Activated T-cell treated with anti-CD3 and anti-CD28 coated beads, Interleukin-2, amount 50 U/mL, for 4 hours (primary cell): ENCODE data around the gene DOK1. TPM values are rescaled to one million over a fixed set of nuclear protein-coding genes. Genes with fewer than 3 reads are reported as not detected.

Experiments
- ATAC-seq, 2 donors: fragments of 200-7000 bp; cut with Tn5 transposase; one replicate each; pipeline ENCODE4 v1.10.0; 2021
- DNase-seq: peaks from one replicate; pipeline ENCODE4 v3.0.0-alpha.2; 2020
- H3K27me3 Mint-ChIP-seq: one replicate; pipeline ENCODE4 v1.8.0; 2021; ENCODE audit warnings: low read depth, mixed read lengths
- H3K36me3 Mint-ChIP-seq: one replicate; pipeline ENCODE4 v1.8.0; 2022; ENCODE audit warnings: mixed read lengths; ENCODE audit not compliant: insufficient read depth
- H3K4me1 Mint-ChIP-seq: one replicate; pipeline ENCODE4 v1.8.0; 2021; ENCODE audit warnings: low read depth, mixed read lengths
- H3K4me3 Mint-ChIP-seq: one replicate; pipeline ENCODE4 v1.8.0; 2021; ENCODE audit warnings: mild to moderate bottlenecking, moderate library complexity, mixed read lengths
- H3K9me3 Mint-ChIP-seq: one replicate; pipeline ENCODE4 v1.8.0; 2021; ENCODE audit warnings: mixed read lengths
- total RNA-seq, 3 donors: library from RNA; stranded (reverse); gene quantifications; one replicate each; pipeline ENCODE4 v1.2.1, GENCODE V29; 2021

DOK1 gene
- total RNA-seq, 3 donors from 2014 or later: 24.1 to 27.9 (median 25.9) TPM

- H3K9me3 Mint-ChIP-seq: no peaks in the 10 kb centered on the region
- H3K36me3 Mint-ChIP-seq: peaks cover 29% of the 10 kb centered on the region
- ATAC-seq (no peak), DNase-seq (no peak)
- no peaks in the 10 kb centered on the region for H3K27me3 Mint-ChIP-seq
- H3K4me3 Mint-ChIP-seq: peak overlapping the region; percentile 99
- peaks cover 38% of the 10 kb centered on the region for H3K4me1 Mint-ChIP-seq
These were observed 22.9 kb upstream of the DOK1 start for GRCh38 chr2:74531666-74532065.

- no peaks in the 10 kb centered on the region for H3K27me3 Mint-ChIP-seq
- H3K4me3 Mint-ChIP-seq: peak overlapping the region; percentile 42
- H3K36me3 Mint-ChIP-seq: peaks cover 24% of the 10 kb centered on the region
- DNase-seq: no peak
- ATAC-seq: no peak
- no peaks in the 10 kb centered on the region for H3K9me3 Mint-ChIP-seq
- peaks cover 35% of the 10 kb centered on the region for H3K4me1 Mint-ChIP-seq
These were observed 22.3 kb upstream of the DOK1 start for GRCh38 chr2:74532222-74532621.

GRCh38 chr2:74533464-74533863 is 21.1 kb upstream of the DOK1 start:
- peaks cover 8% of the 10 kb centered on the region for H3K27me3 Mint-ChIP-seq
- no peaks in the 10 kb centered on the region for H3K9me3 Mint-ChIP-seq
- H3K4me3 Mint-ChIP-seq: no peak overlapping the region
- ATAC-seq (no peak), DNase-seq (no peak)
- H3K4me1 Mint-ChIP-seq: peaks cover 27% of the 10 kb centered on the region
- peaks cover 12% of the 10 kb centered on the region for H3K36me3 Mint-ChIP-seq

GRCh38 chr2:74534411-74534810 is 20.1 kb upstream of the DOK1 start:
- H3K4me3 Mint-ChIP-seq: no peak overlapping the region
- H3K4me1 Mint-ChIP-seq: peaks cover 18% of the 10 kb centered on the region
- ATAC-seq (no peak), DNase-seq (no peak)
- H3K27me3 Mint-ChIP-seq: peaks cover 17% of the 10 kb centered on the region
- H3K36me3 Mint-ChIP-seq: peaks cover 12% of the 10 kb centered on the region
- no peaks in the 10 kb centered on the region for H3K9me3 Mint-ChIP-seq

GRCh38 chr2:74535440-74535965 is 19.0 kb upstream of the DOK1 start:
- no peaks in the 10 kb centered on the region for H3K9me3 Mint-ChIP-seq
- no peak overlapping the region for H3K4me3 Mint-ChIP-seq
- H3K36me3 Mint-ChIP-seq: peaks cover 12% of the 10 kb centered on the region
- H3K27me3 Mint-ChIP-seq: peaks cover 23% of the 10 kb centered on the region
- peaks cover 18% of the 10 kb centered on the region for H3K4me1 Mint-ChIP-seq
- ATAC-seq (no peak), DNase-seq (no peak)

- Mint-ChIP-seq H3K27me3 (peaks cover 27% of the 10 kb centered on the region), H3K4me3 (no peak overlapping the region), H3K9me3 (no peaks in the 10 kb centered on the region), H3K36me3 (peaks cover 8% of the 10 kb centered on the region), H3K4me1 (peaks cover 9% of the 10 kb centered on the region)
- ATAC-seq: no peak
- DNase-seq: no peak
These were observed 18.2 kb upstream of the DOK1 start for GRCh38 chr2:74536166-74536950.

- Mint-ChIP-seq H3K9me3 (no peaks in the 10 kb centered on the region), H3K4me1 (peaks cover 2% of the 10 kb centered on the region), H3K4me3 (no peak overlapping the region), H3K27me3 (peaks cover 29% of the 10 kb centered on the region), H3K36me3 (peaks cover 7% of the 10 kb centered on the region)
- no peak for DNase-seq
- ATAC-seq: no peak
These were observed 17.4 kb upstream of the DOK1 start for GRCh38 chr2:74537140-74537539.

- Mint-ChIP-seq H3K9me3 (no peaks in the 10 kb centered on the region), H3K27me3 (peaks cover 37% of the 10 kb centered on the region), H3K4me3 (no peak overlapping the region), H3K4me1 (no peaks in the 10 kb centered on the region), H3K36me3 (no peaks in the 10 kb centered on the region)
- DNase-seq (no peak), ATAC-seq (no peak)
These were observed 15.6 kb upstream of the DOK1 start for GRCh38 chr2:74538881-74539339.

- ATAC-seq (no peak), DNase-seq (no peak)
- Mint-ChIP-seq H3K4me1 (no peaks in the 10 kb centered on the region), H3K9me3 (no peaks in the 10 kb centered on the region), H3K36me3 (no peaks in the 10 kb centered on the region), H3K27me3 (peaks cover 37% of the 10 kb centered on the region), H3K4me3 (no peak overlapping the region)
These were observed 14.2 kb upstream of the DOK1 start for GRCh38 chr2:74540291-74540690.

GRCh38 chr2:74542978-74543377 is 11.5 kb upstream of the DOK1 start:
- Mint-ChIP-seq H3K9me3 (no peaks in the 10 kb centered on the region), H3K4me3 (no peak overlapping the region), H3K4me1 (no peaks in the 10 kb centered on the region), H3K36me3 (no peaks in the 10 kb centered on the region), H3K27me3 (peaks cover 43% of the 10 kb centered on the region)
- ATAC-seq (no peak), DNase-seq (no peak)

- Mint-ChIP-seq H3K4me3 (no peak overlapping the region), H3K4me1 (peaks cover 5% of the 10 kb centered on the region), H3K9me3 (no peaks in the 10 kb centered on the region), H3K36me3 (no peaks in the 10 kb centered on the region), H3K27me3 (peaks cover 40% of the 10 kb centered on the region)
- no peak for ATAC-seq
- no peak for DNase-seq
These were observed 9.9 kb upstream of the DOK1 start for GRCh38 chr2:74544634-74545033.

- DNase-seq (no peak), ATAC-seq (no peak)
- Mint-ChIP-seq H3K4me1 (peaks cover 5% of the 10 kb centered on the region), H3K36me3 (no peaks in the 10 kb centered on the region), H3K27me3 (peaks cover 45% of the 10 kb centered on the region), H3K9me3 (no peaks in the 10 kb centered on the region), H3K4me3 (no peak overlapping the region)
These were observed 8.5 kb upstream of the DOK1 start for GRCh38 chr2:74546004-74546403.

- H3K36me3 Mint-ChIP-seq: no peaks in the 10 kb centered on the region
- no peaks in the 10 kb centered on the region for H3K9me3 Mint-ChIP-seq
- H3K4me3 Mint-ChIP-seq: peak overlapping the region; percentile 60
- H3K27me3 Mint-ChIP-seq: peaks cover 45% of the 10 kb centered on the region
- ATAC-seq (no peak), DNase-seq (no peak)
- peaks cover 5% of the 10 kb centered on the region for H3K4me1 Mint-ChIP-seq
These were observed 6.1 kb upstream of the DOK1 start for GRCh38 chr2:74548285-74548899.

GRCh38 chr2:74548900-74549826 is 5.4 kb upstream of the DOK1 start:
- H3K36me3 Mint-ChIP-seq: no peaks in the 10 kb centered on the region
- peaks cover 45% of the 10 kb centered on the region for H3K27me3 Mint-ChIP-seq
- no peak for DNase-seq
- H3K9me3 Mint-ChIP-seq: no peaks in the 10 kb centered on the region
- H3K4me3 Mint-ChIP-seq: peak overlapping the region; percentile 65
- peak; percentile 60 to 70 for ATAC-seq
- peaks cover 7% of the 10 kb centered on the region for H3K4me1 Mint-ChIP-seq
